DOHH2 (cell line): ENCODE measurements around the gene ACP4.
A peak's percentile ranks its signal among the peaks of the same experiment; 100 is the strongest.

Source experiments
- H3F3A ChIP-seq: fragments of 200-600 bp; sonication (generic), shearing (Covaris generic); 2 replicates; pipeline ENCODE4 v1.6.0; 2016; ENCODE audit warnings: antibody characterized with exemption, mild to moderate bottlenecking; ENCODE audit not compliant: control insufficient read depth, insufficient read depth
- H3K27ac ChIP-seq: fragments of 200-600 bp; sonication (generic); 2 replicates; pipeline ENCODE4 v1.5.1; 2014; ENCODE audit warnings: low read depth, mild to moderate bottlenecking, low read length, moderate library complexity
- H3K27me3 ChIP-seq: fragments of 200-600 bp; sonication (generic); 2 replicates; pipeline ENCODE4 v1.6.1; 2014; ENCODE audit warnings: mild to moderate bottlenecking, low read length, mixed read lengths; ENCODE audit not compliant: control insufficient read depth
- H3K36me3 ChIP-seq: fragments of 200-600 bp; sonication (generic); 2 replicates; pipeline ENCODE4 v1.6.1; 2014; ENCODE audit warnings: mild to moderate bottlenecking, low read length, moderate library complexity, mixed read lengths; ENCODE audit not compliant: control insufficient read depth
- H3K4me1 ChIP-seq: fragments of 200-600 bp; sonication (generic); 2 replicates; pipeline ENCODE4 v1.6.1; 2014; ENCODE audit warnings: mild to moderate bottlenecking, low read length, mixed read lengths; ENCODE audit not compliant: control insufficient read depth
- H3K4me2 ChIP-seq: fragments of 200-600 bp; sonication (generic); 2 replicates; pipeline ENCODE4 v1.6.0; 2014; ENCODE audit warnings: mild to moderate bottlenecking, low read length, moderate library complexity
- H3K4me3 ChIP-seq: fragments of 200-600 bp; sonication (generic); 2 replicates; pipeline ENCODE4 v1.5.1; 2014; ENCODE audit warnings: mild to moderate bottlenecking, low read length, mixed read lengths
- H3K79me2 ChIP-seq: fragments of 200-600 bp; sonication (generic); 2 replicates; pipeline ENCODE4 v1.6.1; 2014; ENCODE audit warnings: mild to moderate bottlenecking, low read length, mixed read lengths; ENCODE audit not compliant: control insufficient read depth
- H3K9me2 ChIP-seq: fragments of 200-600 bp; sonication (generic); replicated peaks from 2 replicates; pipeline ENCODE4 v1.6.1; 2014; ENCODE audit warnings: mild to moderate bottlenecking, low read length, mixed read lengths; ENCODE audit not compliant: control insufficient read depth
- H3K9me3 ChIP-seq: fragments of 200-600 bp; sonication (generic); 2 replicates; pipeline ENCODE4 v1.6.1; 2014; ENCODE audit warnings: antibody characterized with exemption, low read length, mixed read lengths; ENCODE audit not compliant: control insufficient read depth, insufficient read depth
- H4K20me1 ChIP-seq: fragments of 200-600 bp; sonication (generic); 2 replicates; pipeline ENCODE4 v1.6.0; 2014; ENCODE audit warnings: low read depth, mild to moderate bottlenecking, antibody characterized with exemption, low read length, moderate library complexity; ENCODE audit not compliant: control insufficient read depth, insufficient read depth
- CTCF ChIP-seq: fragments of 200-600 bp; sonication (generic); IDR thresholded peaks from one replicate; pipeline ENCODE4 v1.5.1; 2014; ENCODE audit warnings: antibody characterized with exemption, mild to moderate bottlenecking, low read depth, low read length; ENCODE audit not compliant: poor library complexity, severe bottlenecking
- EZH2phosphoT487 ChIP-seq: fragments of 200-600 bp; sonication (generic); IDR thresholded peaks from 2 replicates; pipeline ENCODE4 v1.6.1; 2017; ENCODE audit warnings: borderline replicate concordance, mild to moderate bottlenecking, antibody characterized with exemption, low read length, moderate library complexity, mixed read lengths

ACP4 gene

GRCh38 chr19:50796128-50796633, 6.0 kb downstream of the ACP4 start:
- Histone ChIP-seq H3K9me3 (no peaks in the 10 kb centered on the region), H3K36me3 (peaks cover 57% of the 10 kb centered on the region), H3K4me3 (no peak overlapping the region), H3K79me2 (peaks cover 21% of the 10 kb centered on the region), H3K27ac (0 out of 2 replicates have a peak overlapping the region, but pooled peaks have one; percentile 1), H3K27me3 (no peaks in the 10 kb centered on the region), H3K4me2 (no peak overlapping the region), H4K20me1 (peaks cover 14% of the 10 kb centered on the region), H3K4me1 (peaks cover 23% of the 10 kb centered on the region), H3F3A (peaks cover 41% of the 10 kb centered on the region), H3K9me2 (no peaks in the 10 kb centered on the region)
- TF ChIP-seq EZH2phosphoT487: no peak
- peak; percentile 44 for TF ChIP-seq CTCF

- no peak for TF ChIP-seq EZH2phosphoT487
- TF ChIP-seq CTCF: no peak
- peaks cover 61% of the 10 kb centered on the region for H3K36me3 ChIP-seq
- no peaks in the 10 kb centered on the region for H3K27me3 ChIP-seq
These were observed 6.6 kb downstream of the ACP4 start for GRCh38 chr19:50796634-50797428.

GRCh38 chr19:50797429-50797780, 7.2 kb downstream of the ACP4 start:
- H3K9me2 ChIP-seq: no peaks in the 10 kb centered on the region
- H3K36me3 ChIP-seq: peaks cover 67% of the 10 kb centered on the region
- H4K20me1 ChIP-seq: peaks cover 22% of the 10 kb centered on the region
- H3K4me2 ChIP-seq: no peak overlapping the region
- TF ChIP-seq CTCF (no peak), EZH2phosphoT487 (no peak)
- no peak overlapping the region for H3K4me3 ChIP-seq
- H3K79me2 ChIP-seq: peaks cover 31% of the 10 kb centered on the region
- no peak overlapping the region for H3K27ac ChIP-seq
- H3K4me1 ChIP-seq: peaks cover 29% of the 10 kb centered on the region
- H3K9me3 ChIP-seq: no peaks in the 10 kb centered on the region
- peaks cover 46% of the 10 kb centered on the region for H3F3A ChIP-seq
- H3K27me3 ChIP-seq: no peaks in the 10 kb centered on the region

More at GRCh38 chr19:50796634-50797428, 6.6 kb downstream of the ACP4 start:
- no peaks in the 10 kb centered on the region for H3K9me3 ChIP-seq
- no peak overlapping the region for H3K4me2 ChIP-seq
- peaks cover 25% of the 10 kb centered on the region for H3K79me2 ChIP-seq
- no peak overlapping the region for H3K4me3 ChIP-seq
- H3K4me1 ChIP-seq: peaks cover 23% of the 10 kb centered on the region
- H4K20me1 ChIP-seq: peaks cover 17% of the 10 kb centered on the region
- H3K9me2 ChIP-seq: no peaks in the 10 kb centered on the region
- H3F3A ChIP-seq: peaks cover 41% of the 10 kb centered on the region
- H3K27ac ChIP-seq: no peak overlapping the region
